ENCODE measurements around the gene SMYD5. TPM values are rescaled to one million over a fixed set of nuclear protein-coding genes. Genes with fewer than 3 reads are reported as not detected.

SMYD5 gene
- total and polyA plus RNA-seq, 9 of the 15 experiments (the other 6 are each of a cell fraction or from before 2014, with no cell fraction given): 11.4 to 56.8 (median 32.0) TPM

GRCh38 chr2:73227086-73227485 lies 13.0 kb downstream of the SMYD5 start:
- CTCF ChIA-PET (ENCODE audit: low intra/inter-chr PET ratio): no interaction called here
- in situ Hi-C loops (cut with MboI): no loop called here
- FAIRE-seq (no peak), ATAC-seq (no peak), DNase-seq (ENCODE audit: extremely low read depth in 1 of 4, low spot score in 3 of 4) (no peak)
- Histone ChIP-seq H3K27me3 (ENCODE audit: control insufficient read depth in 2 of 2, insufficient read depth in 2 of 2, low read length in 2 of 2) (no peaks in the 10 kb centered on the region), H3K9me3 (replicated peaks; ENCODE audit: control insufficient read depth, insufficient read depth, low read depth, low read length) (no peaks in the 10 kb centered on the region), H3K27ac (ENCODE audit: extremely low read depth, low read depth, low read length) (no peak overlapping the region), H3K4me2 (ENCODE audit: insufficient read depth, low read length) (no peak overlapping the region), H3K9me1 (ENCODE audit: control insufficient read depth, insufficient read depth, low read length) (no peaks in the 10 kb centered on the region), H3K4me3 (no peak overlapping the region), H2AFZ (ENCODE audit: low read depth, low read length) (no peak overlapping the region), H4K20me1 (replicated peaks; ENCODE audit: control insufficient read depth, insufficient read depth, low read length) (peaks cover 3% of the 10 kb centered on the region; the same call in 1 of the 2 replicates), H3K36me3 (ENCODE audit: control insufficient read depth, insufficient read depth, low read length) (peaks cover 76% of the 10 kb centered on the region), H3K9ac (ENCODE audit: insufficient read depth in 1 of 2, low read depth in 2 of 2, low read length in 2 of 2) (no peak overlapping the region), H3K4me1 (replicated peaks in 1 of 2; ENCODE audit: control insufficient read depth in 2 of 2, insufficient read depth in 2 of 2, low read length in 2 of 2) (peaks cover 0 to 10% of the 10 kb centered on the region in 2 experiments; a peak in 3 of 5 replicates), H3K79me2 (ENCODE audit: control insufficient read depth, insufficient read depth, low read length) (peaks cover 4% of the 10 kb centered on the region; the same call in 1 of the 3 replicates)
- no TSS peak for BruUV-seq (replicated peaks)
- intact Hi-C loops (cut with micrococcal nuclease): no loop called here
- POLR2A ChIA-PET: interaction anchor here (0.6 to 4.8 kb wide), 7 partner anchors 8 to 1114 kb away, joined by 3 to 25 read pairs (median 4); partner anchors contain the start of gene SFXN5
- 73% methylated on average over 3 of the region's 3 CpGs for WGBS (ENCODE audit: insufficient coverage, low coverage, missing lambda C conversion rate)
- TF ChIP-seq ILF3 (IDR thresholded peaks at IDR 0.05; ENCODE audit: borderline replicate concordance) (no peak), NFATC3 (IDR thresholded peaks at IDR 0.05) (no peak), E2F5 (CRISPR knock-in tag; IDR thresholded peaks at IDR 0.05) (no peak), HMGN3 (IDR thresholded peaks at IDR 0.05; ENCODE audit: borderline replicate concordance, extremely low read depth, insufficient read length, low read depth, low read length) (no peak), NR2F6 (CRISPR knock-in tag; IDR thresholded peaks at IDR 0.05) (no peak), ESRRB (CRISPR knock-in tag; IDR thresholded peaks at IDR 0.05; ENCODE audit: borderline replicate concordance) (no peak), ZFX (CRISPR knock-in tag; IDR thresholded peaks at IDR 0.05) (no peak), NBN (IDR thresholded peaks at IDR 0.05; ENCODE audit: low read depth) (no peak), MYNN (IDR thresholded peaks at IDR 0.05) (no peak), MYNN (CRISPR knock-in tag; IDR thresholded peaks at IDR 0.05) (no peak), DMBX1 (CRISPR knock-in tag; IDR thresholded peaks at IDR 0.05; ENCODE audit: borderline replicate concordance) (no peak), MTA2 (IDR thresholded peaks at IDR 0.05; ENCODE audit: low read depth) (no peak), TAF1 (IDR thresholded peaks at IDR 0.05; ENCODE audit: control insufficient read depth, extremely low read depth, insufficient read depth, low read length, severe bottlenecking) (no peak)
- TF ChIP-seq, protein P1, sequence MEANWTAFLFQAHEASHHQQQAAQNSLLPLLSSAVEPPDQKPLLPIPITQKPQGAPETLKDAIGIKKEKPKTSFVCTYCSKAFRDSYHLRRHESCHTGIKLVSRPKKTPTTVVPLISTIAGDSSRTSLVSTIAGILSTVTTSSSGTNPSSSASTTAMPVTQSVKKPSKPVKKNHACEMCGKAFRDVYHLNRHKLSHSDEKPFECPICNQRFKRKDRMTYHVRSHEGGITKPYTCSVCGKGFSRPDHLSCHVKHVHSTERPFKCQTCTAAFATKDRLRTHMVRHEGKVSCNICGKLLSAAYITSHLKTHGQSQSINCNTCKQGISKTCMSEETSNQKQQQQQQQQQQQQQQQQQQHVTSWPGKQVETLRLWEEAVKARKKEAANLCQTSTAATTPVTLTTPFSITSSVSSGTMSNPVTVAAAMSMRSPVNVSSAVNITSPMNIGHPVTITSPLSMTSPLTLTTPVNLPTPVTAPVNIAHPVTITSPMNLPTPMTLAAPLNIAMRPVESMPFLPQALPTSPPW (CRISPR knock-in tag; IDR thresholded peaks at IDR 0.05): no peak
- TF ChIP-seq, protein P2, sequence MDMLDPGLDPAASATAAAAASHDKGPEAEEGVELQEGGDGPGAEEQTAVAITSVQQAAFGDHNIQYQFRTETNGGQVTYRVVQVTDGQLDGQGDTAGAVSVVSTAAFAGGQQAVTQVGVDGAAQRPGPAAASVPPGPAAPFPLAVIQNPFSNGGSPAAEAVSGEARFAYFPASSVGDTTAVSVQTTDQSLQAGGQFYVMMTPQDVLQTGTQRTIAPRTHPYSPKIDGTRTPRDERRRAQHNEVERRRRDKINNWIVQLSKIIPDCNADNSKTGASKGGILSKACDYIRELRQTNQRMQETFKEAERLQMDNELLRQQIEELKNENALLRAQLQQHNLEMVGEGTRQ (CRISPR knock-in tag; IDR thresholded peaks at IDR 0.05): no peak
- TF ChIP-seq, protein P3, sequence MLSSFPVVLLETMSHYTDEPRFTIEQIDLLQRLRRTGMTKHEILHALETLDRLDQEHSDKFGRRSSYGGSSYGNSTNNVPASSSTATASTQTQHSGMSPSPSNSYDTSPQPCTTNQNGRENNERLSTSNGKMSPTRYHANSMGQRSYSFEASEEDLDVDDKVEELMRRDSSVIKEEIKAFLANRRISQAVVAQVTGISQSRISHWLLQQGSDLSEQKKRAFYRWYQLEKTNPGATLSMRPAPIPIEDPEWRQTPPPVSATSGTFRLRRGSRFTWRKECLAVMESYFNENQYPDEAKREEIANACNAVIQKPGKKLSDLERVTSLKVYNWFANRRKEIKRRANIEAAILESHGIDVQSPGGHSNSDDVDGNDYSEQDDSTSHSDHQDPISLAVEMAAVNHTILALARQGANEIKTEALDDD (IDR thresholded peaks at IDR 0.05): no peak
- TF ChIP-seq, protein P4, sequence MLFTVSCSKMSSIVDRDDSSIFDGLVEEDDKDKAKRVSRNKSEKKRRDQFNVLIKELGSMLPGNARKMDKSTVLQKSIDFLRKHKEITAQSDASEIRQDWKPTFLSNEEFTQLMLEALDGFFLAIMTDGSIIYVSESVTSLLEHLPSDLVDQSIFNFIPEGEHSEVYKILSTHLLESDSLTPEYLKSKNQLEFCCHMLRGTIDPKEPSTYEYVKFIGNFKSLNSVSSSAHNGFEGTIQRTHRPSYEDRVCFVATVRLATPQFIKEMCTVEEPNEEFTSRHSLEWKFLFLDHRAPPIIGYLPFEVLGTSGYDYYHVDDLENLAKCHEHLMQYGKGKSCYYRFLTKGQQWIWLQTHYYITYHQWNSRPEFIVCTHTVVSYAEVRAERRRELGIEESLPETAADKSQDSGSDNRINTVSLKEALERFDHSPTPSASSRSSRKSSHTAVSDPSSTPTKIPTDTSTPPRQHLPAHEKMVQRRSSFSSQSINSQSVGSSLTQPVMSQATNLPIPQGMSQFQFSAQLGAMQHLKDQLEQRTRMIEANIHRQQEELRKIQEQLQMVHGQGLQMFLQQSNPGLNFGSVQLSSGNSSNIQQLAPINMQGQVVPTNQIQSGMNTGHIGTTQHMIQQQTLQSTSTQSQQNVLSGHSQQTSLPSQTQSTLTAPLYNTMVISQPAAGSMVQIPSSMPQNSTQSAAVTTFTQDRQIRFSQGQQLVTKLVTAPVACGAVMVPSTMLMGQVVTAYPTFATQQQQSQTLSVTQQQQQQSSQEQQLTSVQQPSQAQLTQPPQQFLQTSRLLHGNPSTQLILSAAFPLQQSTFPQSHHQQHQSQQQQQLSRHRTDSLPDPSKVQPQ (CRISPR knock-in tag; IDR thresholded peaks at IDR 0.05; ENCODE audit: borderline replicate concordance): no peak

Data from K562 (cell line).